ENCODE results near the gene MED17. TPM values are rescaled to one million over a fixed set of nuclear protein-coding genes. Genes with fewer than 3 reads are reported as not detected.

The MED17 gene
- total and polyA plus RNA-seq, 2 of the 13 experiments (the other 11 are each of a cell fraction or from before 2014, with no cell fraction given): 23.1 to 37.0 TPM

- TF ChIP-seq ZGPAT (CRISPR knock-in tag; IDR thresholded peaks at IDR 0.05) (0 out of 2 replicates have a peak, but pooled peaks have one; percentile 32), PRDM15 (CRISPR knock-in tag; IDR thresholded peaks at IDR 0.05) (no peak), POLR2A (IDR thresholded peaks at IDR 0.05; ENCODE audit: insufficient read depth in 1 of 2, low read depth in 2 of 2, low read length in 2 of 2) (peak; percentile 6 to 19; a peak in 3 of 4 replicates), IRF9 (CRISPR knock-in tag; IDR thresholded peaks at IDR 0.05; ENCODE audit: borderline replicate concordance) (no peak), ZNF18 (CRISPR knock-in tag; IDR thresholded peaks at IDR 0.05; ENCODE audit: insufficient replicate concordance) (no peak), ZNF350 (CRISPR knock-in tag; IDR thresholded peaks at IDR 0.05; ENCODE audit: borderline replicate concordance, low read depth) (no peak), DR1 (CRISPR knock-in tag; IDR thresholded peaks at IDR 0.05) (no peak), CERS6 (CRISPR knock-in tag; IDR thresholded peaks at IDR 0.05) (no peak), RNF219 (CRISPR knock-in tag; IDR thresholded peaks at IDR 0.05) (no peak), ZNF563 (CRISPR knock-in tag; IDR thresholded peaks at IDR 0.05) (no peak), NFRKB (IDR thresholded peaks at IDR 0.05) (no peak), KLF16 (CRISPR knock-in tag; IDR thresholded peaks at IDR 0.05) (no peak; a peak in 1 of 4 replicates), ZSCAN25 (CRISPR knock-in tag; IDR thresholded peaks at IDR 0.05) (no peak), MED1 (CRISPR knock-in tag; IDR thresholded peaks at IDR 0.05) (0 out of 2 replicates have a peak, but pooled peaks have one; percentile 33), ZNF574 (CRISPR knock-in tag; IDR thresholded peaks at IDR 0.05) (no peak), CAMTA2 (CRISPR knock-in tag; IDR thresholded peaks at IDR 0.05; ENCODE audit: borderline replicate concordance) (no peak)
Measured at GRCh38 chr11:93741882-93742226, 42.2 kb upstream of the MED17 start (continued).

Data from HepG2 (cell line).